PFSK-1 (cell line): ENCODE data around the gene GREB1.

Experiments
- POLR2AphosphoS5 ChIP-seq: IDR thresholded peaks from 2 replicates; pipeline ENCODE4 v1.6.1; 2012; ENCODE audit warnings: low read depth, mild to moderate bottlenecking, control low read depth, low read length, moderate library complexity
- SIN3A ChIP-seq: IDR thresholded peaks from 2 replicates; pipeline ENCODE4 v1.6.1; 2012; ENCODE audit warnings: mild to moderate bottlenecking, low read length, moderate library complexity, borderline replicate concordance; ENCODE audit not compliant: insufficient read depth
- TAF1 ChIP-seq: IDR thresholded peaks from 2 replicates; pipeline ENCODE4 v1.6.1; 2012; ENCODE audit warnings: low read length, control low read depth, borderline replicate concordance; ENCODE audit not compliant: insufficient read depth
- TF ChIP-seq, protein P1 (sequence below), 2 experiments: IDR thresholded peaks; 2 replicates each; pipeline versions ENCODE4 v1.6.1 to v1.8.0; 2011 to 2012; ENCODE audit warnings: low read depth in 2 of 2, low read length in 2 of 2, control low read depth in 1 of 2, inconsistent platforms in 1 of 2, mild to moderate bottlenecking in 1 of 2, moderate library complexity in 1 of 2; ENCODE audit not compliant: insufficient read depth in 1 of 2

- TF ChIP-seq POLR2AphosphoS5 (no peak), TAF1 (no peak), SIN3A (no peak)
- TF ChIP-seq, protein P1, sequence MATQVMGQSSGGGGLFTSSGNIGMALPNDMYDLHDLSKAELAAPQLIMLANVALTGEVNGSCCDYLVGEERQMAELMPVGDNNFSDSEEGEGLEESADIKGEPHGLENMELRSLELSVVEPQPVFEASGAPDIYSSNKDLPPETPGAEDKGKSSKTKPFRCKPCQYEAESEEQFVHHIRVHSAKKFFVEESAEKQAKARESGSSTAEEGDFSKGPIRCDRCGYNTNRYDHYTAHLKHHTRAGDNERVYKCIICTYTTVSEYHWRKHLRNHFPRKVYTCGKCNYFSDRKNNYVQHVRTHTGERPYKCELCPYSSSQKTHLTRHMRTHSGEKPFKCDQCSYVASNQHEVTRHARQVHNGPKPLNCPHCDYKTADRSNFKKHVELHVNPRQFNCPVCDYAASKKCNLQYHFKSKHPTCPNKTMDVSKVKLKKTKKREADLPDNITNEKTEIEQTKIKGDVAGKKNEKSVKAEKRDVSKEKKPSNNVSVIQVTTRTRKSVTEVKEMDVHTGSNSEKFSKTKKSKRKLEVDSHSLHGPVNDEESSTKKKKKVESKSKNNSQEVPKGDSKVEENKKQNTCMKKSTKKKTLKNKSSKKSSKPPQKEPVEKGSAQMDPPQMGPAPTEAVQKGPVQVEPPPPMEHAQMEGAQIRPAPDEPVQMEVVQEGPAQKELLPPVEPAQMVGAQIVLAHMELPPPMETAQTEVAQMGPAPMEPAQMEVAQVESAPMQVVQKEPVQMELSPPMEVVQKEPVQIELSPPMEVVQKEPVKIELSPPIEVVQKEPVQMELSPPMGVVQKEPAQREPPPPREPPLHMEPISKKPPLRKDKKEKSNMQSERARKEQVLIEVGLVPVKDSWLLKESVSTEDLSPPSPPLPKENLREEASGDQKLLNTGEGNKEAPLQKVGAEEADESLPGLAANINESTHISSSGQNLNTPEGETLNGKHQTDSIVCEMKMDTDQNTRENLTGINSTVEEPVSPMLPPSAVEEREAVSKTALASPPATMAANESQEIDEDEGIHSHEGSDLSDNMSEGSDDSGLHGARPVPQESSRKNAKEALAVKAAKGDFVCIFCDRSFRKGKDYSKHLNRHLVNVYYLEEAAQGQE (IDR thresholded peaks at IDR 0.05; ENCODE audit: insufficient read depth in 1 of 2, low read depth in 2 of 2, low read length in 2 of 2) = peak in 1 of 2 experiments; percentile 34; a peak in 1 of 4 replicates
Measured at GRCh38 chr2:11553661-11554398, 20.0 kb downstream of the GREB1 start.
